Posterior vena cava (tissue), 2 donors: ENCODE data around the gene COL15A1. TPM values are rescaled to one million over a fixed set of nuclear protein-coding genes. Genes with fewer than 3 reads are reported as not detected.

Source experiments
- DNase-seq: peaks from one replicate; pipeline ENCODE4 v3.0.0-alpha.2; 2020; ENCODE audit warnings: low spot score
- intact Hi-C, 2 donors: fragments of 100-400 bp; cut with DNase I; formaldehyde crosslinking; loops; one replicate each; pipeline versions ENCODE4 v1.14.1 to v1.14.2; 2022 to 2023
- total RNA-seq, 2 donors: library from RNA; stranded (reverse); fragmentation: NEBNext Ultra II Directional; extraction: Animal tissue kit (Norgen Biotek cat#: 25700); gene quantifications; one replicate each; pipeline ENCODE4 v1.2.1, GENCODE V29; 2021
- donor health status: DM: yes; HTN: yes; CAD: no.
- donor health status: DM: yes; HTN: yes; CAD: no.

COL15A1 gene
- total RNA-seq, 2 donors from 2014 or later = 126 to 129 TPM

GRCh38 chr9:99104459-99105151, 160.9 kb downstream of the COL15A1 start, which contains the start of gene TGFBR1:
TSS of gene TGFBR1 (plus strand) at chr9:99105113. CDS start at chr9:99105206, 93 bp downstream.
- DNase-seq = peak; percentile 98
- intact Hi-C loops = no loop called here

- DNase-seq = peak; percentile 96
- intact Hi-C loops = no loop called here
Observed at GRCh38 chr9:99105152-99106043, 161.7 kb downstream of the COL15A1 start.

- intact Hi-C loops = no loop called here
- no peak for DNase-seq
Observed at GRCh38 chr9:99106044-99106375, 162.3 kb downstream of the COL15A1 start.

- intact Hi-C loops = no loop called here
- DNase-seq = no peak
Observed at GRCh38 chr9:99107421-99107820, 163.7 kb downstream of the COL15A1 start.

GRCh38 chr9:99108131-99108530, 164.4 kb downstream of the COL15A1 start:
- intact Hi-C loops = no loop called here
- DNase-seq = no peak

GRCh38 chr9:99109522-99109921, 165.8 kb downstream of the COL15A1 start:
- intact Hi-C loops = no loop called here

GRCh38 chr9:99112750-99113413, 169.2 kb downstream of the COL15A1 start:
- intact Hi-C loops = loop anchor here in 1 of 2 donors (5.0 kb wide), 1 partner anchor 1304 kb away; no protein-coding TSS in a partner anchor
- DNase-seq = no peak

More at GRCh38 chr9:99109522-99109921, 165.8 kb downstream of the COL15A1 start:
- no peak for DNase-seq

- DNase-seq = no peak
- intact Hi-C loops = loop anchor here in 1 of 2 donors (5.0 kb wide), 1 partner anchor 1304 kb away; no protein-coding TSS in a partner anchor
Observed at GRCh38 chr9:99113414-99114048, 169.8 kb downstream of the COL15A1 start.

- DNase-seq = no peak
- intact Hi-C loops = loop anchor here in 1 of 2 donors (5.0 kb wide), 1 partner anchor 1303 kb away; no protein-coding TSS in a partner anchor
Observed at GRCh38 chr9:99114049-99114440, 170.3 kb downstream of the COL15A1 start.

GRCh38 chr9:99114846-99115500, 171.3 kb downstream of the COL15A1 start:
- no peak for DNase-seq
- intact Hi-C loops = loop anchor here in 1 of 2 donors (5.0 kb wide), 1 partner anchor 1302 kb away; no protein-coding TSS in a partner anchor

GRCh38 chr9:99116003-99116411, 172.3 kb downstream of the COL15A1 start:
- intact Hi-C loops = no loop called here

GRCh38 chr9:99118782-99119466, 175.2 kb downstream of the COL15A1 start:
- intact Hi-C loops = no loop called here

More at GRCh38 chr9:99116003-99116411, 172.3 kb downstream of the COL15A1 start:
- DNase-seq = no peak

GRCh38 chr9:99119976-99120655, 176.4 kb downstream of the COL15A1 start:
- intact Hi-C loops = no loop called here
- DNase-seq = no peak

More at GRCh38 chr9:99118782-99119466, 175.2 kb downstream of the COL15A1 start:
- DNase-seq = no peak
